AG04449 (cell line): ENCODE results near the gene MUC3A.

ENCODE experiments used
- CTCF ChIA-PET: fragments of 350-600 bp; formaldehyde crosslinking; extraction: SDS; loops from one replicate; lab custom pipeline; 2021; ENCODE audit warnings: antibody characterized with exemption; lab: Yijun Ruan, JAX
- POLR2A ChIA-PET: fragments of 400-600, 350-600 bp; formaldehyde crosslinking; extraction: SDS; loops from one replicate; lab custom pipeline; 2020; ENCODE audit warnings: antibody characterized with exemption, inconsistent platforms; lab: Yijun Ruan, JAX
- DNase-seq: peaks from one replicate; pipeline ENCODE4 v3.0.0-alpha.2; 2010; ENCODE audit warnings: low read depth, low spot score
- H3K4me3 ChIP-seq: 2 replicates; pipeline ENCODE4 v1.5.1; 2011; ENCODE audit warnings: low read depth, mild to moderate bottlenecking, control low read depth, low read length
- CTCF ChIP-seq: IDR thresholded peaks from one replicate; pipeline ENCODE4 v1.5.1; 2011; ENCODE audit warnings: mild to moderate bottlenecking, moderate library complexity, low read length, control low read depth, inconsistent platforms; ENCODE audit not compliant: insufficient read depth; ENCODE audit errors: missing control alignments

MUC3A gene

GRCh38 chr7:100968031-100968430, 18.7 kb downstream of the MUC3A start:
- no peak overlapping the region for H3K4me3 ChIP-seq
- TF ChIP-seq CTCF: no peak
- DNase-seq: no peak
- POLR2A ChIA-PET: no interaction called here
- CTCF ChIA-PET: interaction anchor here (0.8 to 1.3 kb wide), 3 partner anchors 11 to 109 kb away, joined by 3 read pairs; no protein-coding TSS in a partner anchor

- ChIA-PET POLR2A (no interaction called here), CTCF (interaction anchor here (0.8 to 1.3 kb wide), 2 partner anchors 10 to 109 kb away, joined by 3 read pairs; no protein-coding TSS in a partner anchor)
Measured at GRCh38 chr7:100968650-100969049, 19.3 kb downstream of the MUC3A start.

DNA sequence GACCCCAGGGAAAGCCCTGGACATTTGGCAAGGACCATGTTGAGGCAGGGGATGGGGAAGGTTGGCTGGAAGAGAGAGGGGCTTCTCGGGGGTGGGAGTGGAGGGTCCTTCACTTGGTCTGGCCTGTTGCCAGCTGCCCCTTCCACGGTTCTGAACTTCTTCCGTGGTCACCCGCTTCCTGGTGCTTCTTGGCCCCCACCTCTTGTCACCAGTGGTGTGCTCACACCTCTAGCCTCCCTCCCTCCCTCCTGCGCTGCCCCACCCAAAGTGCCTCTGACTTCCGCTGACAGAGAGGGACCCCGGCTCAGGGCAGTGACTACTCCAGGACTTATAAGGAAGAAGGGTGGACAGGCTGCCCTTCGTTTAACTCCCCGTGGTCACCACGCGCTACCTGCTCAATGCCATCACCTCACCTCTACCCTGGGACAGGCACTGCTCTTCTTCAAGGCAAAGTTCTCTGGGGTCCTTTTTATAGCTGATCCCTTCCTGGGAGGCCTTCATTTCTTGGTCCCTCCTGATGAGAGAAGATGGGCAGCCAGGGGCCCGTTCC, 19.8 kb downstream of the MUC3A start, which contains the start of gene MUC12:
Gene MUC12 (plus strand): TSS at position 500 of the 550 bp plus-strand sequence. CDS start 58 bp downstream, outside the sequence.
- POLR2A ChIA-PET: no interaction called here
- TF ChIP-seq CTCF: no peak

More at GRCh38 chr7:100968650-100969049, 19.3 kb downstream of the MUC3A start:
- no peak for DNase-seq
- TF ChIP-seq CTCF: no peak
- no peak overlapping the region for H3K4me3 ChIP-seq

GRCh38 chr7:100971111-100972001, 22.0 kb downstream of the MUC3A start:
- H3K4me3 ChIP-seq: no peak overlapping the region
- DNase-seq: no peak
- ChIA-PET CTCF (interaction anchor here (1.5 kb wide), 1 partner anchor 88 kb away, joined by 6 read pairs; no protein-coding TSS in a partner anchor), POLR2A (no interaction called here)
- TF ChIP-seq CTCF: no peak

More for the DNA sequence above, 19.8 kb downstream of the MUC3A start, which contains the start of gene MUC12:
- CTCF ChIA-PET: interaction anchor here (1.3 kb wide), 1 partner anchor 108 kb away, joined by 3 read pairs; no protein-coding TSS in a partner anchor
- no peak within 1 kb of the TSS for H3K4me3 ChIP-seq
- no peak for DNase-seq

GRCh38 chr7:100972002-100972347, 22.6 kb downstream of the MUC3A start:
- POLR2A ChIA-PET: no interaction called here
- no peak for DNase-seq
- no peak overlapping the region for H3K4me3 ChIP-seq
- TF ChIP-seq CTCF: no peak
- CTCF ChIA-PET: interaction anchor here (1.3 to 1.5 kb wide), 2 partner anchors 87 to 105 kb away, joined by 4 to 6 read pairs; no protein-coding TSS in a partner anchor

DNA sequence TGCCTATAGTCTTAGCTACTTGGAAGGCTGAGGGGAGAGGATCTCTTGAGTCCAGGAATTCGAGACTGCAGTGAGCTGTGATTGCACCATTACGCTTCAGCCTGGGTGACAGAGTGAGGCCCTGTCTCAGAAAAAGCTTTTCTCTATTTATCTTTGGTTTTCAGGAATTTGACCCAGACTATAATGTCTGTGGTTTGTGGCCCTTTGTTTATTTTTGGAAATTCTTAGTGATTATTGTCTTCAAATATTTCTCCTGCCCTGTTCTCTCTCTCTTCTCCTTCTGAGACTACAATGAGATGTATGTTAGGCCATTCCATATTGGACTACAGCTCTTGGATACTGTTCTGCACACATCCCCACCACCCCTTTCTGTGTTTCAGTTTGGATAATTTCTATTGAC, 24.7 kb downstream of the MUC3A start:
- TF ChIP-seq CTCF: no peak
- ChIA-PET POLR2A (no interaction called here), CTCF (no interaction called here)
- no peak for DNase-seq
- no peak overlapping the region for H3K4me3 ChIP-seq
